ENCODE data around the gene TBC1D5.

DNA sequence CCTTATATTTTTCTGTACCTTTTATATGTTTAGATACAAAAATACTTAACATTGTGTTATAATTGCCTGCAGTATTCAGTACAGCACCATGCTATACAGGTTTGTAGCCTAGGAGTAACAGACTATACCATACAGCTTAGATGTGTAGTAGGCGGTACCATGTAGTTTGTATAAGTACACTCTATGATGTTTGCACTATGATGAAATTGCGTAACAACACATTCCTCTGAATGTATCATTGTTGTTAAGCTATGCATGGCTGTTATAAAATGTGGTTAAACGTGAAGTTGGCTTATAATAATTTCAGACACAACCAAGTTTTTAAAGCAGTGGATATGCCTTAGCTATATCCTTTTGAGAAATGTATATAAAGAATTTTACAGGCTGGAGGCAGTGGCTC is 529.3 kb downstream of the TBC1D5 start:
- TF ChIP-seq, protein P1, sequence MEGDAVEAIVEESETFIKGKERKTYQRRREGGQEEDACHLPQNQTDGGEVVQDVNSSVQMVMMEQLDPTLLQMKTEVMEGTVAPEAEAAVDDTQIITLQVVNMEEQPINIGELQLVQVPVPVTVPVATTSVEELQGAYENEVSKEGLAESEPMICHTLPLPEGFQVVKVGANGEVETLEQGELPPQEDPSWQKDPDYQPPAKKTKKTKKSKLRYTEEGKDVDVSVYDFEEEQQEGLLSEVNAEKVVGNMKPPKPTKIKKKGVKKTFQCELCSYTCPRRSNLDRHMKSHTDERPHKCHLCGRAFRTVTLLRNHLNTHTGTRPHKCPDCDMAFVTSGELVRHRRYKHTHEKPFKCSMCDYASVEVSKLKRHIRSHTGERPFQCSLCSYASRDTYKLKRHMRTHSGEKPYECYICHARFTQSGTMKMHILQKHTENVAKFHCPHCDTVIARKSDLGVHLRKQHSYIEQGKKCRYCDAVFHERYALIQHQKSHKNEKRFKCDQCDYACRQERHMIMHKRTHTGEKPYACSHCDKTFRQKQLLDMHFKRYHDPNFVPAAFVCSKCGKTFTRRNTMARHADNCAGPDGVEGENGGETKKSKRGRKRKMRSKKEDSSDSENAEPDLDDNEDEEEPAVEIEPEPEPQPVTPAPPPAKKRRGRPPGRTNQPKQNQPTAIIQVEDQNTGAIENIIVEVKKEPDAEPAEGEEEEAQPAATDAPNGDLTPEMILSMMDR (IDR thresholded peaks at IDR 0.05): no peak
- no peak for TF ChIP-seq EZH2 (IDR thresholded peaks at IDR 0.05; ENCODE audit: borderline replicate concordance, insufficient read depth, low read depth, low read length, poor library complexity, severe bottlenecking)

Measured in B cell (primary cell).